NCI-H748 treated with DMSO at 0.1 percent for 48 hours (cell line): ENCODE data around the gene MYBPC1.

Source experiments
- DNase-seq: peaks from one replicate; lab custom pipeline; 2025; lab: John Stamatoyannopoulos, UW

MYBPC1 gene

DNA sequence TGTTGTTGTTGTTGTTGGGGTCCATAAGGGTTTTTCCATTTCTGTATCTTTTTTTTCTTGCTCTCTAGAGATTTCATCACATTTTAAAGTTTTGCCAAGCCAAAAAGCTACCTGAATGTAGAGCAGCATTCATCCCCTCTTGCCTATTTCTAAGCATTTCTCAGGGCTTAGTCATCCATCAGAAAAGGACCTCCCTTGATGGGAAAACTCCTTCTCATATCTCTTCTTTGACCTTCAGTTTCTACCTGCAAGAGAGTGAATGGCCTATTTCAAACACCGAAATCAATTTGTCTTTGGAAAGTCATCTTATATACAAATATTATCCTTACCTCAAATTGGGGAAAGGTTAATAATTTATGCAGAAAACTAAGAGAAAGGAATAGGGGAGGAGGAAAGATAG is 4.5 kb downstream of the MYBPC1 start:
- DNase-seq: no peak

DNA sequence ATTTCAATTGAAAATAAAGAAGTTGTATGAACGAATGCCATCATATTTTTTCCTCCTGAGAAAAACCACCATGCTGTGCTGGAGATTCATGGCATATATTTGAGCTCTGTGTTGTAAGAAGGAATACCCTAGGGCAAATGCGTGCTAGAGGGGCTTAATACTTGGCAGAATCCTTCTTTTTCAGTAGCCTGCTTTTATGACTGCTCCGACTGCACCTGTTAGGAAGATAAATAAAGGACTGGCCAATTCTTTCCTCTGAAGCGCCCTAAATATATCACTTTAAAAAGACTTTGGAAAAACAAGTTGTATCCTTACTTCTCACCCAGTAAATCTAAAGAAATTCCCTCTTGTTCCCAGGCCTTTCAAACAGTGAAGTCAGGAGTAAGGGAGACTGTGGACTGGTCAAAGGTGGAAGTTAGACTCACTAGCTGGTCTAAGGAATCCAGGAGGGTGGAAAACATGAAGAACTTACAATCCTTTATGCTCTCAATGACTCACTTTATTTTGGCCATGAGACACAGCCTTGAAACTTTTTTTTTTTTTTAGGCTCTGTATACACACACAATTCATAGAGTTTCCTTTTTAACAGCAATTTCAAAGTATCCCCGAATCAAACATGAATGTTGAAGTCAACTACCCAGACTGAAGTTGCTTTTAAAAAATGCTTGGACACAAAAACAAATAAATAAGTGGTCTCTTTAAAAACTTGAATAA is 5.2 kb downstream of the MYBPC1 start:
- DNase-seq: no peak

DNA sequence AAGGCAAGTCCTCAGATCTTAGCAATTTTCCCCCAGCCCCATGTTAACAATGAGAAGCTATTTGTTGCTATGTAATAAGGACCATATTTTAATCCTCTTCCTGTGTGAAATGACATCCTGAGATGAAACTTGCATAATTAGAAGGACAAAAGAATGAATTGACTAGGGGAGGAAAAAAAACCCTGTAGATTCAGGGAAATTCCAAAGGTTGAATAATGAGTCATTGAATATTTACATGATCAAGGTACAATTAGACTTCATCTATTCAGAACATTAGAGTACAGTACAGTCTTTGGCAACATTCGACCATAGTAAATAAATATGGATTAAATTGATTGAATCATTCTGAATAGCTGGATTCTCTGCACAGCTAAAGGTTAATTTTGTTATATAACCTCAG is 9.4 kb downstream of the MYBPC1 start:
- DNase-seq: no peak

DNA sequence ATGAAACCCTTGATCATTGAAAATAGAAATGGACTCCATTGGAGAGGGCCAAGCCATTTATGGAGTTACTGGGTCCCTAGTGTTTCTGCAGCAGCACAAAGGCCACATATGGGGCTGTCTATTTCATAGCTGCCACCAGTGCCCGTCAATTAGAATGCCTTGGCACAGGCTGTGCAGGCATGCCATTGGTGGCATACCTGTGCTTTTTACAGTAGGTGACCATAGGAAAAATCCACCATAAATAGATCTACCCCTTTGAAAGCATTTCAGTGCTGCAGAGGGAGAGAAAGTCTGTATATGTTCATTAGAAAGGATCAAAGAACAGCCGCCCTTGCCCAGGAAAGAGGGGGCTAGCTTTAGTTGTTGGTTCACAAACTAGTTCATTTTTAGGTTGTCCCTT is 13.1 kb downstream of the MYBPC1 start:
- no peak for DNase-seq

DNA sequence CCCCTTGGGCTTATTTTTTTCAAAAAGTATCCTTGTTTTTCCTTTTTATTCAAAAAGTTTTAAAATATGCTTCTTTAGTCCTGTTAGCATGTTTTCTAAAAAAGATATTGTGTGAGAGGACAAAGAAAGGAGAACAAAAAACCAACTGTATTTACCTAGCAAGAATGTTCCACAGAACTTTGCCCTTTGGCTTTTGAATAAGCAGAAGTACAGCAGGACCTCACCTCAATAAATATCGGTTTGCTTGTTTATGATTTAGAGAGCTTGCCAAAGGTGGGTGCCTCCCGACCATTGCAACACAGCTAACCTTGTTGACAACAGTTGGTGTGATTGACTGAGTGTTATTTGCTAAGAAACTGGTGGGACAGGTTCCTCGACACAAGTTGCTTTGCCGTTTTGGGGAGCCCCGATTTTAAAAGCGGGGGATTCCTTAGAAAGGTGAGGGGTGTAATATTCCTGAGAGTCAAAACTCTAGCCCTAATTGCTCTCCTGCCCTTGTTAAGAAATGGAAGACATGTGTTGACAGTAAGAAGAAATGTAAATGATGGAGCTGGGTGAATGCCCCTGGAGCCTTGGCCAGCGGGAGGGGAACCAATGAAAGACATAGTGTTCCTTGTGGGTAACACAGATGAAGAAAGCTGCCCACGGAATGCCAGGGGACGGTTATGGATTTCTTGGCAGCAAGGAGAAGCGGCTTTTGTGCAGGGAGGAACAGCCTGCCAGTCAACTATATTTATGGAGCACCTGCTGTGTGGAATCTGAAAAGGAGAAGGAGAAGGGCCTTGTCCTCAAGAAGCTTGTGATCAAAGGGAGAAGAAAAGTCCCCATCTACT is 13.7 kb downstream of the MYBPC1 start:
- DNase-seq: peak; percentile 44

DNA sequence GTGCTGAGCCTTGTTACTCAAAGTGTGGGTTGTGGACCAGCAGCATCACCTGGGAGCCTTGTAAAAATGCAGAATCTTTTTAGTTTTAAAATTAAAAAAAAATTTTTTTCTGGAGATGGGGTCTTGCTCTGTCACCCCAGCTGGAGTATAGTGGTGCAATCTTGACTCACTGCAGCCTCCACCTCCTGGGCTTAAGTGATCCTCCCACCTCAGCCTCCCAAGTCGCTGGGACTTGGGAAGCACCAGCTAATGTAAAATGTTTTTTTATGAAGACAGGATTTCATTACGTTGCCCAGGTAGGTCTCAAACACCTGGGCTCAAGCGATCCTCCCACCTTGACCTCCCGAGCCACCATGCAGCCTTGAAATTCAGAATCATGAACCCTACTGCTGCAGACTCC is 14.4 kb downstream of the MYBPC1 start:
- no peak for DNase-seq

DNA sequence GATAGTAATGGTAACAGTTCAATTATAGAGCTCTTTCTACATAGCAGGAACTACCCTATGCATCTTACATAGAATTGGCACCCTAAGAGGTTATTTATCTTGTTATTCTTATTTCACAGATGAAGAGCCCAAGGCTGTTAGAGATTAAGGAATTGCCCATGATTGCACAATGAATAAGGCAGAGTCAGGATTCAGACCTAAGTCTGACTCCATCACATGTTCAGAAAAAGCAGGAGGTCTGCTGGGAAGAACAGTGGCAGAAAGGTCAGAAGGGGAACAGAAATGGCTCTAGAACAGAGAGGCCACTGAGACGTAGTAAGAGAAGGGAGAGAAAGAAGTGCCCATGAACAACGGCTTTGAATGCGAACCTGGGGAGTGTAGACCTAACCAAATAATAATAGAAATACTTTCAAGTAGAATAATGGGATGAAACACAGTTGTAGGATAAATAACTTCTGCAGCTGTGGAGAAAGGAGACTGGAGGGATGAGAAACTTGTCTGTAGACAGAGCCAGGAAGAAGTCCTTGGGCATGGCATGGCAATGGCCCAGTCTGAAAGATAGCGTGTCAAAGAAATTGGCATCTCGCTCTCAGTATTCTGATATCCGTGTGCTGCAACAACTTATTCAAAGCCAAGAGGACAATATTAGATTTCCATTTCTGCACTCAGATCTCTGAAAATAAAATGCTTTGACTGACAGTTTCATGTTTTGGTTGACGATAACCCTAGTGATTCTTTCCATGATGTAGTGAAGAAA is 17.6 kb downstream of the MYBPC1 start:
- no peak for DNase-seq

DNA sequence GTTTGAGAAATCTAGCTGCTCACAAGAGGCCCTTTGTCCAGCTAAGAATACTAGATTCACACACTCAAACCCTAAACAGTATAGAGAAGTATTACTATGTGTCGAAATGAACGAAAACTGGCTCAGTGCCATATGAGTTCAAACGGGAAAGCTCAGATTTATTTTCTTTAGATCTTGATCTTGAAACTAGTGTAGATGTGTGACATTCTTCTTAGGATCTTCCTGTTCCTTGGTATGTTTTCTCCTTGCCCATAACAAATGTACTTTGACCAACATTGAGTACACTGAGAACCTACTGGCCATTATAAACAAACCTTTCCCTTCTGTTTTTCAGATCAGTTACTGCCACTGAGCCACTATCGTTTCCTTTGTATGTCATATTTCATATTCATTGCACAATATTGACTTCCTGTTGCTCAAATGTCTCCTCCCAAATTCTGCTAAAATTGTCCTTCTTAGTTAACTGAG is 21.3 kb downstream of the MYBPC1 start:
- DNase-seq: no peak

DNA sequence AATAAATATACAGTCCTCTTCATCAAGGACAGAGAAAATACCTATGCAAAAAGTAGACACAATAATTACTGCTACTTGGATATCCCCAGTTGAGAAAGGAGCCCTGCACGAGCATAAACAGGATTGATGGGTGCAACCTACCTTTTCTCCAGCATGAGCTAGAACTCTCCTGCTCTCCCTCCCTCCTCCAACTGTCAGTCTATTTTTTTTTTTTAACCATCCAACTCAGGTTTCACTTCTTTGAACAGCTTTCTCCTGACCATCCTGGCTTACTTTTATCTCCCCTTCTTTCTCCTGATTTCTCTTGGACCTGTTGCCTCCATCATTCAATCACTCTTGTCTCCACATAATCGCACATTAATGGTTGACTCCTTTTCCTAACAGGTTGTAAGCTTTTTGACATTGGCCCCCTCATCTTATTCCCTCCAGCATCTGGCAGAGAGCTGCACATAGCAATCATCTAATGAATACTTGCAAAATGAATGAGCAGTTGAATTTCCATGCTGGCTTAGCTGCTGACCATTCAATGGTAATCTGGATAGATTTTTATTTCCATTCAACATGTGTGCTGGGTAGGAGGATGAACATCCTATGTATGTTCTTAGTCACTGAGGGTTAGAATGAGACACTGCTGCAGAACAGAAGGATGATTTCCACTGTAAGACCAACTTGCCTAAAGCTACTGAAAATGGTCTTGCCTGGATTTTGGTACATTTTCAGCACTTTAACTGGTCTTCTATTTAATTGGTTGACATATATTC is 24.4 kb downstream of the MYBPC1 start:
- no peak for DNase-seq

DNA sequence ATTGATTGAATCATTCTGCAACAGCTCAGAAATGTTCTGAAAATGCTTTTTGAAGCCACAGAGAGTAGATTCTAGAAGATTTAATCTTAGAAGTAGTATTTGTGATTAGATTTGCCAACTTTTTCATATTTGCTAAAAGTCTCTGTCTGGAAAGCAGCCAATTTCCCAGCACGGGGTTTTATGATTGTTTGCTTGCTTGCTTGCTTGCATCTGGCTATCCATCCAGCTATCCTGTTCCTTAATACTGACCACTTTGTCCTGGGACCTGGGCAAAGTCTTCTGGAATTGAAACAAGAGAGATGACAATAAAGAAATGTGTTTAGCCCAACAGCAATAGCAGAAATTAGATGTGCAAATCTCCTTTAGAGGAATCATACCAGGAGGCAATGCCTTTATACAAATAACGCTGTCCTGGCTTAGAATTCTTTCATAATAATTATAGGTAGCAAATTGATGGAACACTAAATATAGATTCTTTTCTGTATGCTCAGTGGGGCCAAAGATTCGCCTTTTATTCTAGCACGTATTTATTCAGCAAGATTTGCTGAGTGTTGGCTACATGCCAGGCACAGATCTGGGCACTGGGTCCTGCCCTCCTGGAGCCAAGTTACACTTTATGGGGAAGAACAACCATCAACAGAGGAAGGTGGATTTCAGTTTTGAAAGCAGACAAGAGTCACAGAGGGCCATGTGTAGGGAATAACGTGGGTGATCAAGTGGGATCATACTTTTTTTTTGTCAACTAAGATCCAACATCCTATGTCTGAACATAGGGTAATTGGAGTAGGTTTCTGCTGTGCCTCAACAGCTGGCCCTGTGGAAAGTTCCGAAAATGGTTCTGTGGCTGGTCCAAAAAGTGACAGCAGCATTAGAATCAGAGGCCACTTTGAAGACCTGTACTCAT is 25.3 kb downstream of the MYBPC1 start:
- peak; percentile 62 for DNase-seq

DNA sequence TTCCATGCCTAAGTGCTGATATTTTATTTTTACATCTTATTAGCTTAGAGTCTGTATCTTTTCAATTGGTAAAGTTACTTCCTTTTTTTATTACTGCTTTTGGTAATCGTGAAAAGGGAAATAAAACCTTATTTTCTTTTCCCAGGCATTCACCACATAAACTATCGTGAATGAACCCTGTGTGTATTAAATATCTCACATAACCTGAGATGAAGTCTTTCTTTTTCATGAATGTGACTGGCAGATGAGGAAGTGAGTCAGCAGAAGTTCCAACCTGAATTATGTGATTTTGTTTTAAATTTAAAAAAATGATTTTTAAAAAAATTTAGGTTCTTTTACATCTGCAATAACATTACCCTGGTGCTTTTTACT is 26.0 kb downstream of the MYBPC1 start:
- no peak for DNase-seq

DNA sequence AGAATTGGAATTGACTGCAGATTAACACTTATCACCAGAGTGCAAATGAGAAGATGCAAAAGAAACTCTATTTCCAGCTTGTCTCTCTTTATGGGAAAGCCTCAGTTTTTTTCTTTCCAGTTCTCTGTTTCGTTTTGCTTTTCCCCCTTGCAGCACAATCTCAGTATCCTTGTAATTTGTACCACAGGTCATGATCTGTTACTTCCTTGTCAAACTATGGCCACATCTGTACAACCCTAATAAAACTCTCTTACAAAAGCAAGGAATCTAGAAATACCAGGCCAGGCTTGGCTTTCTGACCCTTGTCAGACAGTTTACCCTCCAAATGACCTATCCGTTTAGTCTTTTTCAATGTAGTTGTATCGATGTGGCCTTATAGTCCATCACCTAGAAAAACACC is 33.9 kb downstream of the MYBPC1 start:
- no peak for DNase-seq

DNA sequence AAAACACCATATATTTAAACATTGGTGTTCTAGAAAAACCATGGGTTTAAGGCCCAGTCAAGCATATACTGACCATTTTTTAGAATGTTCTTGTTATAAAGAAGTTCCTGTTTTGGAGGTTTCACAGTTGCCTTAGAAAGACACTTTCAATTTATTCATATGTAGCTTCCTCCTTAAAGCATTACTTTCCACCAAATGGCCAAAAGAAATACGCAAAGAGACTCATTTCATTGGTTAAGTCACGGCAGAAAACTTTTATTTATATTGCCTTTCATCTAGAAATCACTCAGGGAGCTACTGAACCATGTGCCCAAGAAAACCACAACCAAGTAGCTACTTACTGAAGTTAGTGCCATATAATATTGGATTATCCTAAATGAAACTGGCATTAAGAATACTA is 40.0 kb downstream of the MYBPC1 start:
- DNase-seq: no peak

DNA sequence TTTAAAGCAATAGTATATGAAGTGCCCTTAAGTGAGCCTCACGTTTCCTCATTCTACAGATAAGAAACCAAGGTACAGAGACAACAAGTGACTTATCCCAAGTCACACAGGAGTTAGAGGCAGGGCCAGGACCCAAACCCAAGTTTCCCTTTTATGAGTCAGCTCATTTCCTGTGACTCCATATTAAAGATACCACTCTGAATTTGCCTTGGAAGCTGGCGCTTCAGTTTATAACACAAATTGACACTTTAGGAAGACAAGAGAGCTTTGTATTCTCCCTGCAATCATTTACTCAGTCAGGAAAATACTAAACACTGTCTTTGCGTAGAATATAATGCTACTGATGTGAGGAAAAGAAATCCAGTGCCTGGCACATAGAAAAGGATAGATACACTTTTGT is 43.2 kb downstream of the MYBPC1 start:
- DNase-seq: no peak

DNA sequence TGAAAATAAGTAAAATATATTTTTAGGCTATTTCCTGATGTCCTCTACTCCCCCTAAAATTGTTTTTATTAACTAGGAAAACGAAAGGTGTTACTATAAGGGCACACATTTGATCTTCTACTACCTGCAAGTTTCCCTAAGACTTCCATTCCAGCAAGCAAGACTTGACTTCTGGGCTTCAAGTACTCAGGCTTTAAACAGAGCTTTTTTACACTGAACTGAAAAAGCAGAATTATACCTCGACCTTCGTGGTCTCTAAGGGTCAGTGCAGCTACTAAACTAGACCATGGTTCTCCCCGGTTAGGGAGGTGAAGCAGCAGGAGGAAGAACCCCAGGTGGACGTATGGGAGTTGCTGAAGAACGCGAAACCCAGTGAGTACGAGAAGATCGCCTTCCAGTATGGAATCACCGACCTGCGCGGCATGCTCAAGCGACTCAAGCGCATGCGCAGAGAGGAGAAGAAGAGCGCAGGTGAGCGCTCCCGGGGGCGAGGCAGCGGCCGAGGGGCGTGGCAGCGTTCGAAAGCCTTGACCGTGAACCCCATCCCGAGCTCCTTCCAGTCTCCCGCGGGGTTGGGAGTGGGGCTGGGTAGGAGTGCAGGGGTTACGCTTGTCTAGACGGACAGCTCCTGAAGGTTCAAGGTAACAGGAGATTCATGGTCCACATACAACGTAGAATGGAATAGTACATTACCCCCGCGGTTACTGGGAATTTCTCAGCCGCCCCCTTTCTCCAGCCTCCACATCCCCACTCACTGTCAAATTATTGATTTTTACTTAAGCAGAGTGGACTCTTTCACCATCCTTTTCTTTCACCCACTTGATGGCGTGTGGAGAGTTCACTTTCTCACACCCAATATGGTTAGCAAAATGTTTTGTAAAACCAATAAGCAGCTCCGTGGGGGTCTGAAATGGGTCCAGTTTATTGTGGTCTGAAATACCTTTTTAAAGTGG is 47.6 kb downstream of the MYBPC1 start:
- DNase-seq: peak; percentile 59

DNA sequence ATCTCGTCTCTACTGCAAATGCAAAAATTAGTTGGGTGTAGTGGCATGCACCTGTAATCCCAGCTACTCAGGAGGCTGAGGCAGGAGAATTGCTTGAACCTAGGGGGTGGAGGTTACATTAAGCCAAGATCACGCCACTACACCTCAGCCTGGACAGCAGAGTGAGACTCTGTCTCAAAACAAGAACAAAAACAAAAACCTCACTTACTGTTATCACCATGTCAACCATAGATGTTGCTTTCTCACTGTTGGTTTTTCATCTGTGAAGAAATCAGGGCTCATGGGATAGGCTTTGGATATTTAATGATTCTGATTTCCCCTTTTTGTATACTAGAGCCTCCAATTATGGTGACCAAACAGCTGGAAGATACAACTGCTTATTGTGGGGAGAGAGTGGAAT is 52.9 kb downstream of the MYBPC1 start:
- no peak for DNase-seq

DNA sequence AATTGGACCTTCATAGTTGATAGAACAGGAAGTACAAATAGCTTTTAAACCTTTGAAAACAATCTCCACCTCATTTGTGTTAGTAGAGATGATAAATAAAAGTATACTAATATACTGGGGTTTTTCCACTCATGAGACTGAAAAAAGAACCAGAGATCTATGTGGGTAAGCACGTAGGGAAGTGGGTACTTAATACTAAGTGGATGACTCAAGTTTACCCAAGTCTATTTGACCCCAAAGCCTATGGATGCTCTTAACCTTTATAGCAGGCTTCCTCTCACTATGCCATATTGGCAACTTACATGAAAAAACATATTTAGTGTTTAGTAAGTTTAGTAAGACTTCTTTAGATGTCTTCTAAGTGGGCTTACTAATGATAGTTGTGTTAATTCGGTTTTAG is 53.4 kb downstream of the MYBPC1 start:
- no peak for DNase-seq

DNA sequence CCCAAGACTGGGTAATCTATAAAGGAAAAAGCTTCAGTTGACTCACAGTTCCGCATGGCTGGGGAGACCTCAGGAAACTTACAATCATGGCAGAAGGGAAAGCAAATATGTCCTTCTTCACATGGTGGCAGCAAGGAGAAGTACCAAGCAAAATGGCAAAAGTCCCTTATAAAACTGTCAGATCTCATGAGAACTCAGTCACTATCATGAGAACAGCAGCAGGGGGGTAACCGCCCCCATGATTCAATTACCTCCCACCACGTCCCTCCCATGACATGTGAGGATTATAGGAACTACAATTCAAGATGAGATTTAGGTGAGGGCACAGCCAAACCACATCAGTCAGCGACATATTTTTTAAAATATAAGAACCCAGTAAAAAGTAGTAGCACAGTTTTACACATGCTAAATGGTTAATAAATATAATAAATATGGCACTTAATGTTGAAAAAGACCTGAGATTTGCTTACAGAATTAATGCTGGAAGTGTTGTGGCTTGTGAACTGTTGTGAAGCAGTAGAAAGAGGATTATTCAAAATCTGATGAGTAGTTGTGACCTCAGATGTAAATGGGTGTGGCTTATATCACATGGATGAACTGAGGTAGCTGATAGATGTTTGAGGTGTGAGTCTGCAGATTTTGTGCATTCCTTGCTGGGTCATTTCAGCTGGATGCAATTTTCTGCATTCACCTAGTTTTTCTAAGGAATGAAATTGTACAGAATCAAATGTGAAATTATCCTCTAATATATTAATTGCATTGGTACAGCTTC is 55.8 kb downstream of the MYBPC1 start:
- no peak for DNase-seq

DNA sequence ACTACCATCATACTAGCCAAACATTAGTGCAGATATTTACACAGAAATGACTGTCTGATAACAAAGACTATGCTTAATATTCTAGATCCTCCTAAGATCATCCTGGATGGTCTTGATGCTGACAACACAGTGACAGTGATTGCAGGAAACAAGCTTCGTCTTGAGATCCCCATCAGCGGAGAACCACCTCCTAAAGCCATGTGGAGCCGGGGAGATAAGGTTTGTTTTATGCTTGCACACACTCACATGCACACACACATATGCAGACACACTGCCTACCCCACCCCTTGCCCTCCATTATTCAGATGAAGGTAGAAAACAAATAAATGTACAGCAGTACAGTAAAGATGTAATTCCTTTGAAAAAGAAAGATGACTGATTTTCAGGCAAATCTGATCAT is 58.3 kb downstream of the MYBPC1 start:
- DNase-seq: no peak
